GM23248 (cell line): Measurements from ENCODE around the gene TRIO. TPM values are rescaled to one million over a fixed set of nuclear protein-coding genes. Genes with fewer than 3 reads are reported as not detected.
A peak's percentile ranks its signal among the peaks of the same experiment; 100 is the strongest.

Source experiments
- DNase-seq: peaks from one replicate; pipeline ENCODE4 v3.0.0-alpha.2; 2015
- H2AFZ ChIP-seq: fragments of 200-600 bp; sonication (generic); 2 replicates; pipeline ENCODE4 v1.6.1; 2016; ENCODE audit warnings: antibody characterized with exemption
- H3F3A ChIP-seq: fragments of 200-600 bp; sonication (generic); 2 replicates; pipeline ENCODE4 v1.6.1; 2016; ENCODE audit warnings: mild to moderate bottlenecking, antibody characterized with exemption, mixed run types; ENCODE audit not compliant: insufficient read depth
- H3K27ac ChIP-seq: fragments of 200-600 bp; sonication (generic); 2 replicates; pipeline ENCODE4 v1.5.1; 2016; ENCODE audit warnings: mild to moderate bottlenecking
- H3K27me3 ChIP-seq: fragments of 200-600 bp; sonication (generic); replicated peaks from 2 replicates; pipeline ENCODE4 v1.6.1; 2016; ENCODE audit warnings: mild to moderate bottlenecking; ENCODE audit not compliant: insufficient read depth
- H3K36me3 ChIP-seq: fragments of 200-600 bp; sonication (generic); 2 replicates; pipeline ENCODE4 v1.6.1; 2016; ENCODE audit warnings: low read depth, mild to moderate bottlenecking
- H3K4me1 ChIP-seq: fragments of 200-600 bp; sonication (generic); 2 replicates; pipeline ENCODE4 v1.6.1; 2016; ENCODE audit warnings: mild to moderate bottlenecking; ENCODE audit not compliant: insufficient read depth
- H3K4me2 ChIP-seq: fragments of 200-600 bp; sonication (generic); one replicate; pipeline ENCODE4 v1.6.1; 2016; ENCODE audit warnings: mild to moderate bottlenecking; ENCODE audit not compliant: unreplicated experiment
- H3K4me3 ChIP-seq: fragments of 200-600 bp; sonication (generic); 2 replicates; pipeline ENCODE4 v1.5.1; 2016; ENCODE audit warnings: mild to moderate bottlenecking
- H3K79me2 ChIP-seq: fragments of 200-600 bp; sonication (generic); 2 replicates; pipeline ENCODE4 v1.6.1; 2016; ENCODE audit warnings: mild to moderate bottlenecking; ENCODE audit not compliant: insufficient read depth
- H3K9ac ChIP-seq: fragments of 200-600 bp; sonication (generic); 2 replicates; pipeline ENCODE4 v1.6.1; 2016; ENCODE audit warnings: mild to moderate bottlenecking
- H3K9me2 ChIP-seq: fragments of 200-600 bp; sonication (generic); 2 replicates; pipeline ENCODE4 v1.6.1; 2016; ENCODE audit warnings: mixed run types, mild to moderate bottlenecking, moderate library complexity; ENCODE audit not compliant: insufficient read depth
- H3K9me3 ChIP-seq: fragments of 200-600 bp; sonication (generic); one replicate; pipeline ENCODE4 v1.6.1; 2017; ENCODE audit warnings: low read depth
- H4K20me1 ChIP-seq: fragments of 200-600 bp; sonication (generic); 2 replicates; pipeline ENCODE4 v1.6.0; 2016; ENCODE audit not compliant: insufficient read depth
- EZH2 ChIP-seq: fragments of 200-600 bp; sonication (generic); IDR thresholded peaks from 2 replicates; pipeline ENCODE4 v1.6.1; 2018; ENCODE audit warnings: antibody characterized with exemption, mild to moderate bottlenecking; ENCODE audit not compliant: insufficient read depth, poor library complexity, severe bottlenecking
- EZH2phosphoT487 ChIP-seq: fragments of 200-600 bp; sonication (generic); IDR thresholded peaks from 2 replicates; pipeline ENCODE4 v1.6.1; 2018; ENCODE audit warnings: antibody characterized with exemption, moderate library complexity, mild to moderate bottlenecking, low read depth; ENCODE audit not compliant: insufficient read depth
- WGBS, 2 experiments: methylation state at CpG; one replicate each; pipeline ENCODE4 v1.1.6; 2015 to 2017; ENCODE audit warnings: low lambda C conversion rate in 2 of 2, low coverage in 1 of 2; ENCODE audit errors: missing lambda C conversion rate in 2 of 2; 5-methylcytosine and 5-hydroxymethylcytosine counted together
- in situ Hi-C: fragments of 300-500 bp; cut with MboI; formaldehyde crosslinking; loops from 2 replicates; pipeline ENCODE4 v1.15.0; 2020
- polyA plus RNA-seq: library from polyadenylated mRNA; unstranded; fragments of >200 nt; fragmentation: Nextera tagmentation; extraction: Ambion mirVana; gene quantifications from 2 replicates; pipeline ENCODE4 v1.2.1, GENCODE V29; 2016
- total RNA-seq: library from RNA; depleted of rRNA; stranded (reverse); fragments of >200 nt; shearing (Covaris generic); gene quantifications from 2 replicates; pipeline ENCODE4 v1.2.3, GENCODE V29; 2014

TRIO gene
- total and polyA plus RNA-seq, 2 experiments from 2014 or later, result 28.1 to 198 TPM

DNA sequence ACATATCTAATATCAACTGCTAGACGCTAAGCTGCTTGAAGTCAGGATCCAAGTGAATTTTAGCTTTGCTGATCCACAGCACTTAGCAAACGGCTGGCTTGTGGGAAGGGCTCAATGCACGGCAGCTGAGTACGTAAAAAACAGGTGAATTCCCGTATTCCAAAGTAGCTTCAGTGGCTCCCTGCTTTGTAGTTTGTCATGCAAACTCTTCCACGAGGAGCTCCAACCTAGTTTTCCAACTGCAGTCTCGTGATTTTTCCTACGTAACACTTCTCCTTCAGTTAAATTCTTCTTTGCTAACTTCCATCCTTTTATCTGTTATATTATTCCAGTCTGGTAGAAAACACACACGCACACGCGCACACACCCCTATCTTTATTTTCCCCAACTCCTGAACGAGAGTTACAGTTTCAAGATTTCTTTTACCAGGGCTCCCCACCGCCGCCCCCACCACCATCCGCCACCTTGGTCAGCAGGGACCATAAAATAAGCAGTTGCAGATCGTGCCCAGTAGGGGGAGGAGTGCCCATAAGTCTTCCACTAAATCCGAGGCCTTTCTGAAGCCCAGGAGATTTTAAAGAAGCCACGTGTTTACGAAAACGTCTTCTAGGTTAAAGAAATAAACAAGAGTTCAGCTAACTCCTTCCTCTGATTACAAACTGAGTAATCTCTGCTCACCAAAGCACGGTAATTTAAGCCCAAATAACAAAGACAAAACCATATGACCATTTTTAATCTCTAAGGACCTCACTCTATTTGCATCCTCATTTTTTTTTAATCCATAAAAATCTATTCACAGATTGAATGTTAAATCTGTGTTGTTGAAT, 34.8 kb upstream of the TRIO start:
- H3K36me3 ChIP-seq, result no peaks in the 10 kb centered on the region
- H2AFZ ChIP-seq, result peak overlapping the region; percentile 57
- no peaks in the 10 kb centered on the region for H3K27me3 ChIP-seq
- peaks cover 24% of the 10 kb centered on the region for H3K79me2 ChIP-seq
- TF ChIP-seq EZH2phosphoT487, result no peak
- TF ChIP-seq EZH2, result no peak
- peaks cover 55% of the 10 kb centered on the region for H3K4me1 ChIP-seq
- H3K4me3 ChIP-seq, result peak overlapping the region; percentile 54
- peaks cover 69% of the 10 kb centered on the region for H3F3A ChIP-seq
- no peaks in the 10 kb centered on the region for H4K20me1 ChIP-seq
- peaks cover 3% of the 10 kb centered on the region for H3K9me3 ChIP-seq
- peak; percentile 93 for DNase-seq
- WGBS, 2 experiments, result 18 to 19% methylated on average over 21 of the region's 21 CpGs
- no peaks in the 10 kb centered on the region for H3K9me2 ChIP-seq
- peak overlapping the region; percentile 76 for H3K4me2 ChIP-seq
- H3K9ac ChIP-seq, result peak overlapping the region; percentile 82
- peak overlapping the region; percentile 98 for H3K27ac ChIP-seq
- in situ Hi-C loops, result no loop called here

GRCh38 chr5:14109041-14109747, 33.9 kb upstream of the TRIO start:
- Histone ChIP-seq H3K36me3 (no peaks in the 10 kb centered on the region), H3F3A (peaks cover 71% of the 10 kb centered on the region), H3K27ac (peak overlapping the region; percentile 98), H3K9me3 (peaks cover 3% of the 10 kb centered on the region), H3K4me2 (peak overlapping the region; percentile 76), H3K9ac (peak overlapping the region; percentile 82), H4K20me1 (no peaks in the 10 kb centered on the region), H3K27me3 (no peaks in the 10 kb centered on the region), H3K4me1 (peaks cover 57% of the 10 kb centered on the region), H3K9me2 (no peaks in the 10 kb centered on the region), H3K4me3 (peak overlapping the region; percentile 54), H2AFZ (peak overlapping the region; percentile 57), H3K79me2 (peaks cover 28% of the 10 kb centered on the region)
- DNase-seq, result peak; percentile 91
- in situ Hi-C loops, result no loop called here
- 24% methylated on average over 8 of the region's 8 CpGs for WGBS, 2 experiments
- TF ChIP-seq EZH2, result no peak
- TF ChIP-seq EZH2phosphoT487, result no peak

- Histone ChIP-seq H3K79me2 (peaks cover 28% of the 10 kb centered on the region), H3K4me3 (peak overlapping the region; percentile 54), H3F3A (peaks cover 72% of the 10 kb centered on the region), H3K9me2 (no peaks in the 10 kb centered on the region), H3K9me3 (peaks cover 3% of the 10 kb centered on the region), H3K9ac (peak overlapping the region; percentile 82), H3K4me1 (peaks cover 63% of the 10 kb centered on the region), H3K27me3 (no peaks in the 10 kb centered on the region), H4K20me1 (no peaks in the 10 kb centered on the region), H3K36me3 (no peaks in the 10 kb centered on the region), H3K27ac (peak overlapping the region; percentile 98), H3K4me2 (peak overlapping the region; percentile 76), H2AFZ (peak overlapping the region; percentile 57; the same call in 1 of the 2 replicates)
- DNase-seq, result peak; percentile 46
- TF ChIP-seq EZH2phosphoT487, result no peak
- TF ChIP-seq EZH2, result no peak
- 77% methylated on average over 7 of the region's 7 CpGs for WGBS, 2 experiments
- in situ Hi-C loops, result no loop called here
Measured at GRCh38 chr5:14109771-14110170, 33.4 kb upstream of the TRIO start.

- Histone ChIP-seq H3K9me3 (peaks cover 3% of the 10 kb centered on the region), H3K4me2 (peak overlapping the region; percentile 76), H3K9ac (peak overlapping the region; percentile 82), H3K27me3 (no peaks in the 10 kb centered on the region), H3K4me3 (peak overlapping the region; percentile 54), H3K4me1 (peaks cover 63% of the 10 kb centered on the region), H3K79me2 (peaks cover 28% of the 10 kb centered on the region), H2AFZ (no peak overlapping the region), H3F3A (peaks cover 73% of the 10 kb centered on the region), H3K9me2 (no peaks in the 10 kb centered on the region), H3K27ac (peak overlapping the region; percentile 98), H4K20me1 (no peaks in the 10 kb centered on the region), H3K36me3 (no peaks in the 10 kb centered on the region)
- TF ChIP-seq EZH2phosphoT487 (no peak), EZH2 (no peak)
- DNase-seq, result peak; percentile 51
- in situ Hi-C loops, result no loop called here
- WGBS, 2 experiments, result 41 to 43% methylated on average over 4 of the region's 4 CpGs
Measured at GRCh38 chr5:14110196-14110595, 32.9 kb upstream of the TRIO start.
